KBM-7 (cell line): ENCODE measurements around the gene MIOS.
"Not testable (repeated sequence)": the region's sequence is repeated elsewhere in the genome, so short reads cannot be mapped to it uniquely, and the experiment has no call there.

Experiments used
- DNase-seq: peaks from one replicate; pipeline ENCODE4 v3.0.0-alpha.2; 2015
- in situ Hi-C: fragments of 300-500 bp; cut with MboI; formaldehyde crosslinking; loops from 2 replicates; pipeline ENCODE4 v1.14.3; 2020; ENCODE audit warnings: low sequenced_read_pairs, low pct_unique_long_range_greater_than_20kb, mixed read lengths

MIOS gene

GRCh38 chr7:7630626-7631329 lies 64.1 kb downstream of the MIOS start:
- no peak for DNase-seq
- in situ Hi-C loops = no loop called here

DNA sequence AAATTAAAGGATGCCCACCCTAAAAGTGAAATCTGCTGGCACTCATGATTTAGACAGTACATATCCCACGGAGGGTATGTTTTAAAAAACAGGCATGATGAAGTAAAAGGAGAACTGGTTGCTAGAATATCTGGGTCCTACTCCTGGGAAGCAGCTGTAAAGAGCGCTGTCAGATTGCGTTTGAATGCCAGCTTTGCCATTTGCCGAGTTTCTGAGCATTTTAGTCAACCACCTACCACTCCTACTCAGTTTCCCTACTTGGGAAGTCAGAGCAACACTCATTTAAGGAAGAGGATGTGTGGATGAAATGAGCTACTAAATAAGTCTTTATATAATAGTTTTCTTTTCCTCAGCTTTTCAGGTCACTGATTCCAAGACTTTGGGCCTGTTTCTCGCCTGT lies 72.7 kb downstream of the MIOS start:
- in situ Hi-C loops = no loop called here
- no peak for DNase-seq

- no peak for DNase-seq
- in situ Hi-C loops = no loop called here
These were observed 73.2 kb downstream of the MIOS start for GRCh38 chr7:7639847-7640220.

- in situ Hi-C loops = no loop called here
These were observed 73.8 kb downstream of the MIOS start, which contains the start of gene UMAD1 for GRCh38 chr7:7640221-7641128. Gene UMAD1, plus strand, starts transcription at chr7:7640752. Its CDS starts 32,620 bp downstream, at chr7:7673372.

GRCh38 chr7:7641129-7641663 lies 74.5 kb downstream of the MIOS start:
- DNase-seq = no peak
- in situ Hi-C loops = no loop called here

More at GRCh38 chr7:7640221-7641128, 73.8 kb downstream of the MIOS start, which contains the start of gene UMAD1:
- peak; percentile 100 for DNase-seq

DNA sequence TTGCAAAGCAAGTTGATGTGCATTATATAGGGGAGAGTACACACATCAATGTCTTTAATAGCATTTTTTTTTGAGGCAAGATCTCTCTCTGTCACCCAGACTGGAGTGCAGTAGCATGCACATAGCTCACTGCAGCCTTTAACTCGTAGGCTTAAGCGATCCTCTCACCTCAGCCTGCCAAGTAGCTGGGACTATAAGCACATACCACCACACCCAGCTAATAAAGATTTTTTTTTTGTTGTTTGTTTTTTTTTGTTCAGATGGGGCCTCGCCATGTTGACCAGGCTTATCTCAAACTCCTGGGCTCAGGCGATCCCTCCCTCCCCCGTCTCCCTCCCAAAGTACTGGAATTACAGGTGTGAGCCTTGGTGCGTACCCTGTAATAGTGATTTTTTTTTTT lies 75.4 kb downstream of the MIOS start:
- peak; percentile 4 for DNase-seq
- in situ Hi-C loops = no loop called here

GRCh38 chr7:7647495-7648036 lies 80.9 kb downstream of the MIOS start:
- no peak for DNase-seq
- in situ Hi-C loops = no loop called here

DNA sequence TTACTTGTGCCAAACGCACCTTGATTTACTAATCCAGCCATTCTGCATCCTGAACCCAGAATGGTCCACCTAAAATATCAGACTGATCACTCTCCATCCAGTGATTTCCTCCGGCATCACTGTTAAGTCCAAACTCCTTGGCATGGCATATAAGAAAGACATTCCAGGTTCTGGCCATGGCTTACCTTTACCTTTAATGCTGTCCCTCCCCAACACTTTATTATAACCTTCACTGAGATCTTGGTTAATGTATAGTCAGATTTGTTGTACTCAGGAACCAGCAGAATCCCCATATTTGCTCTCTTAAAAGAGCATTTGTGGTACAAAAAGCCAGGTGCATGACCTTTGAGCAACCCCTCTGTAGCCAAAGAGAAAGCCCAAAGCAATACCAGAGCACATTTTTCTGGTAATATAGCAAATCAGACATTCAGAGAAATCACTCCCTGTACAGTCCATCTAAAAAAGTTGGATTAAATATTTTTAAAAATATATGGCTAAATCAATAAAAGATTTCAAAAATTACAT lies 84.1 kb downstream of the MIOS start:
- no peak for DNase-seq
- in situ Hi-C loops = loop anchor here (25.0 kb wide), 1 partner anchor 562 kb away; no protein-coding TSS in a partner anchor

DNA sequence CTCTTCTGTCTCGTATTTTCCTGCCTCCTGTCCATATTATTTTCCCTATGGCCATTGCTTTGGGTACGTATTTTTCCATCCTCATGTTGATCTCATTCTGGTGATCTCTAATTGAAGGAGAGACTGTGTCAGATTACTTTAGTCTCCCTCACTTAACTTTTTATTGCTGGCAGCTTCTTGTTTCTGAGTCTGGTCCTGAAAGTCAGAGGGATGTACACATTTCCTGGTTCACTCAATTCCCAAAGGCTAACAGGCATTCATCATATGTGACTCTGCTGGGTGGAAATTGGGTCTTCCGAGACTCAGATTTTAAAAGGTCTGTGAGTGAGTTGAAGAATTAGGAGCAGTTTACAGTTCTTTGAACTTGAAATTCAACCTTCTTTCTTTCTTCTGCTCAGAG lies 84.8 kb downstream of the MIOS start:
- in situ Hi-C loops = loop anchor here (25.0 kb wide), 1 partner anchor 561 kb away; no protein-coding TSS in a partner anchor
- DNase-seq = no peak

- in situ Hi-C loops = loop anchor here (25.0 kb wide), 1 partner anchor 559 kb away; no protein-coding TSS in a partner anchor
These were observed 86.3 kb downstream of the MIOS start for GRCh38 chr7:7652798-7653540.

GRCh38 chr7:7653593-7654187 lies 87.0 kb downstream of the MIOS start:
- in situ Hi-C loops = loop anchor here (25.0 kb wide), 1 partner anchor 559 kb away; no protein-coding TSS in a partner anchor
- peak; percentile 60 for DNase-seq

More at GRCh38 chr7:7652798-7653540, 86.3 kb downstream of the MIOS start:
- DNase-seq = no peak

GRCh38 chr7:7654964-7655715 lies 88.5 kb downstream of the MIOS start:
- no peak for DNase-seq
- in situ Hi-C loops = loop anchor here (25.0 kb wide), 1 partner anchor 557 kb away; no protein-coding TSS in a partner anchor

DNA sequence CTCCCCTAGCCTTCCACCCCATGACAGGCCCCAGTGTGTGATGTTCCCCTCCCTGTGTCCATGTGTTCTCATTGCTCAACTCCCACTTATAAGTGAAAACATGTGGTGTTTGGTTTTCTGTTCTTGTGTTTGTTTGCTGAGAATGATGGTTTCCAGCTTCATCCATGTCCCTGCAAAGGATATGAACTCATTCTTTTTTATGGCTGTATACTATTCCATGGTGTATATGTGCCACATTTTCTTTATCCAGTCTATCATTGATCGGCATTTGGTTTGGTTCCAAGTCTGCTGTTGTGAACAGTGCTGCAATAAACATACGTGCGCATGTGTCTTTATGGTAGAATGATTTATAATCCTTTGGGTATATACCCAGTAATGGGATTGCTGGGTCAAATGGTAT lies 89.8 kb downstream of the MIOS start:
- in situ Hi-C loops = loop anchor here (25.0 kb wide), 1 partner anchor 556 kb away; no protein-coding TSS in a partner anchor
- not testable (repeated sequence) for DNase-seq
